Stimulated activated CD4-positive, alpha-beta T cell treated with anti-CD3 and anti-CD28 coated beads, Interleukin-2, amount 100 ng/mL, for 48 hours (primary cell): ENCODE data around the gene PPP1R12B.
"Not testable (repeated sequence)": the region's sequence is repeated elsewhere in the genome, so short reads cannot be mapped to it uniquely, and the experiment has no call there.

ENCODE experiments used
- DNase-seq, 2 donors: peaks; one replicate each; pipeline ENCODE4 v3.0.0-alpha.2; 2020

Gene PPP1R12B

GRCh38 chr1:202493112-202493511 lies 144.6 kb downstream of the PPP1R12B start:
- not testable (repeated sequence) for DNase-seq

- DNase-seq: no peak
Observed at GRCh38 chr1:202498542-202498941, 150.0 kb downstream of the PPP1R12B start.

- DNase-seq: not testable (repeated sequence)
Observed at GRCh38 chr1:202499997-202500396, 151.5 kb downstream of the PPP1R12B start.

GRCh38 chr1:202501281-202501680 lies 152.8 kb downstream of the PPP1R12B start:
- no peak for DNase-seq

DNA sequence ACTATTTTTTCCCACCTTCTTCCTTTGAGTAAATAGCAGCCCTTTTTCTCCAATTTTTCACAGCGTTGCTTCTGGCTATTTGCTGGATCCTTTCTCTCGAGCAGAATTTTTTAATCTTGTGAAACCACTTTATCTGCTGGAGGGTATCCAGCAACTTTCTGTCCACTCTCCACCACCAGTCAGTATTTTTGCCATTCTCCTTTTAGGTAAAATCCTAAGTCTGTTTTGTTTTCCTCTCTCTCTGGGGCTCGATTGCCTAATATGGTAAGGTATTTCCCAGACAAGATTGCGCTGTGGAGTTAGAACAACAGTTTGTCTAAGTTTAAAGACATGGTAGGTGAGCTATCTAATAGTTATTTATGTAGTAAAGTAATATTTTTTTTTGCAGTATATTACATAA lies 156.9 kb downstream of the PPP1R12B start:
- DNase-seq: no peak

GRCh38 chr1:202505880-202506575 lies 157.5 kb downstream of the PPP1R12B start:
- not testable (repeated sequence) for DNase-seq

DNA sequence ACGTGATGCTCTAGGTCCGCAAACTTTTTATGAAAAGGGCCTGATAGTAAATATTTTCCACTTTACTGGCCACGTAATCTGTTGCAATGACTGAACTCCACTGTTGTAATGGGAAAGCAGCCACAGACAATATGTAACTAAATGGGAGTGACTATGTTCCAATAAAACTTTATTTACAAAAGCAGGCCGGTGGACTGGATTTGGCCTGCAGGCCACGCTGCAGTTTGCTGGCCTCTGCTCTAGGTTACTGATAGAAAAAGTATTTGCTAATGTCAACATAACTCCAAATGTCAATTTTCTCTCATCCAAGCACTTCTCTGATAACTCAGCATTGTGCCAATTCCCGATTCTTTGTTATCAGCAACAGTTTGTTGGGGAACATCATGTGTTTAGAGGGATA lies 160.4 kb downstream of the PPP1R12B start:
- DNase-seq: not testable (repeated sequence)

DNA sequence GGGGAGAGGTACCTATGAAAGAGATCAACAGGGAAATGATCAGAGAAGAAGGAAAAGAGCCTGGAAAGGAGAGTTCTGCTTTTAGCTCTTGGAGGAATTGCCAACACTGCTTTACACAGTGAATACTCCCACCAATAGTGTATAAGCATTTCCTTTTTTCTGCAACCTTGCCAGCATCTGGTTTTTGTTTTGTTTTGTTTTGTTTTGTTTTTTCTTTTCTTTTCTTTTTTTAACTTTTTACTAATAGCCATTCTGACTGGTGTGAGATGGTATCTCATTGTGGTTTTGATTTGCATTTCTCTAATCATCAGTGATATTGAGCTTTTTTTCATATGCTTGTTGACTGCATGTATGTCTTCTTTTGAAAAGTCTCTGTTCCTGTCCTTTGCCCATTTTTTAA lies 165.4 kb downstream of the PPP1R12B start:
- not testable (repeated sequence) for DNase-seq

DNA sequence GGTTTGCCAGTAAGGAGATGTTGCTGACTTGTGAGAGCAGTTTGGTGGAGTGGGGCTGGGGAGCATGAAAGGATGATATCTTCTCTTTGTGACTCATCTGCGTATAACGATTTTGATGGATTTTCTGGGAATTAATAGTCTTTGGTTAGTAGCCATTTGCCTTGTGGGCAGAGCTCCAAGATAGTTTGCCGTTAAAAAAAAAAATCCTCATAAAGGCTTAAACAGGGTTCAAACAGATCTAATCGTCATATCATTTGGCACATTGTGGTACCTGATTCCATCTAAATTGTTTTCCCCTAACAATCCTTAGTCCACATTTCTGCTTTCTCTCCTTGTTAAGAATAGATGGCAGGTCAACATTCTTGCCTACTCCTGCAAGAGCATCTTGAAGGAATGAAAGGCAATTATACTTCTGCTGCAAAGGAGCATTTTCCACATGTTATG lies 168.0 kb downstream of the PPP1R12B start:
- DNase-seq: no peak

GRCh38 chr1:202517146-202517545 lies 168.6 kb downstream of the PPP1R12B start:
- not testable (repeated sequence) for DNase-seq

- not testable (repeated sequence) for DNase-seq
Observed at GRCh38 chr1:202518180-202518579, 169.7 kb downstream of the PPP1R12B start.

DNA sequence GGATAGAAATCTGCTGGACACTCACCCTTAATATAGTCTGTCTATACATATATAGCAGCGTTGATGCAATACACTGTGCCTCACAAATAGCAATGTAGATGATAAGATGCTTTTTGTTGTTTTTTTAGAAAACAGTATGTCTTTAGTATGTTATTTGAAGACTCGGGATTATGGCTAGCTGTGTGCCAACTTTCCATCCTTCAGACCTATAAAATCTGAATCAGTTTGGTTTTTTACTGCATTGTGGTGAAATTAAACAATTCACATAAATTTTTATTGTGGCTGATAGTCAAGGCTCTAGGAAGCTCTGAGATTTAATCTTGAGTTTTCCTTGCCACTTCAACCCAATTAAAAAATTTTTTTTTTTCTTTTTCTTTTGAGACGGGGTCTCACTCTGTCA lies 170.4 kb downstream of the PPP1R12B start:
- not testable (repeated sequence) for DNase-seq

DNA sequence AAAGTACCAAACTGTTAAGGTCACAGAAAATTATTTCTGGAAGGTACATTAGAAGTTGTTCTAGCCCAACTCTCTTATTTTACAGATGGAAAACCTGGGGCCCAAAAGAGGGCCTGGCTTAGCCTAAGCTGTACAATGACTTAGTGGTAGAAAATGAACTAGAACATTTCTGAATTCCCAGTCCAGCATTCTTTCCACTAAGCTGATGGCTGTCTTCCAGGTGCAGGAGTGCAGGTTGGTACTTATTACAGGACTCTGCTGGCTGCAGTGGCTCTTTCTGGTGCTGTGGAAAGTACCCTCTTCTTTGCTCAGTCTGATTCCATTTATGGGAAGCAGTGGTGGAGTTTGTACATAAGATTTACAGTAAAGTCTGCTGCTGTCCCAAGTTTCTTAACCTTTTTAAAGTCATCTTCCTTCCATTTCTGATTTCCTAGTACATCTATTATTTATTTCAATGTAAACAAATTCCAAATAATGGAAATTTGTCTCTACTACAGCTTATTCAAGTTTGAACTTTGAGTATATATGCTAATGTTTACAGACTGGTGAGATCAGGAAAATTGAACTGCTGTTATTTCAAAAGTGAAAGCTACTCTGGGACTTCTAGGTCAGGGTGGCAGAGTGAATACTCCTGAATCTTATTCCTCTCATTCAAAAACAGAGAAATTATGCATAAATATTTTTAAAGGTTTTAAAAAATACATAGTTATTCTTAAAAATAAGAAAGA lies 171.8 kb downstream of the PPP1R12B start:
- not testable (repeated sequence) for DNase-seq

GRCh38 chr1:202520857-202521216 lies 172.3 kb downstream of the PPP1R12B start:
- not testable (repeated sequence) for DNase-seq

DNA sequence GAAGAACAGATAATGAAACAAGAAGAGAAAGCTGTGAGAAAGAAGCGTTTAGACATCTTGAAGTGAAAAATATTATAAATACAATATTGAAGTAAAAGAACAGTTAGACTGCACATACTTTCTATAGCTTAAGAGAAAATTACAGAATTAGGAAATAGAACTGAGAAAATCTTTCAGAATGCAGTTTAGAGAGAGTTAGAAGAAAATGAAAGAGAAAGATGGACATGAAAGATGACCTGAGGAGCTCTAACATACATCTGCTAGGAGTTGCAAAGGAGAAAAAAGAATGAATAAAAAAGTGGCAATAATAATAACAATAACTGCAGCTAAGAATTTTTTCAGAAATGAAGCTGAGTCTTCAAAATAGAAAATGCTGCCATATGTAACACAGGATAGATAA lies 173.0 kb downstream of the PPP1R12B start:
- DNase-seq: not testable (repeated sequence)

- no peak for DNase-seq
Observed at GRCh38 chr1:202521886-202522285, 173.4 kb downstream of the PPP1R12B start.

GRCh38 chr1:202526056-202526455 lies 177.6 kb downstream of the PPP1R12B start:
- DNase-seq: not testable (repeated sequence)

DNA sequence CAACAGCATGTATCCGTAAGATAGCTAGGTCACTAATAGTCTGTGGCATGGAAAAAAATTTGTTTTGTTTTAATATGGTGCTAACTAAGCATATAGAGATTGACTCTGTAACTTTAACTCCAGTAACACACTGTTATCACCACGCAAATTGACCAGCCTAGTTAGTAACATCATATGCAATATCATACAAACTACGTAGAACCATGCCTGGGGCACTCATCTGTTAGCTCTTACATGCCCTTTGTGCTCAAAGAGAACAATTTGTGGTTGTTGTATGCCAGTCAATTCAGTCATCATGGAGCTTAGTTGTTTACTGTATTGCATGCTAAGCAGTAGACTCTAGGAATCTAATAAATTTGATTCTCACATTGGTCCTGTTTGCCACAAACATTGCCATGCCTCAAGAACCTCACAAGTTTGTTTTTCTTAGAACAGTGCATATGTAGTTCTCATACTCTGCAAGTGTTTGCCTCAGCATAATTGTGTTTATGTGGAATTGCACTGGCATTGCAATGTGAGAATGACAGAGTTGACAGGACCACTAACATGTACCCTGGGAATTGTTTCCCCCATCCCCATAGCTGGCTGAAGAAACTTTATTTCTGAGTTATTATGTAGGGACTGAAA lies 179.7 kb downstream of the PPP1R12B start:
- not testable (repeated sequence) for DNase-seq

DNA sequence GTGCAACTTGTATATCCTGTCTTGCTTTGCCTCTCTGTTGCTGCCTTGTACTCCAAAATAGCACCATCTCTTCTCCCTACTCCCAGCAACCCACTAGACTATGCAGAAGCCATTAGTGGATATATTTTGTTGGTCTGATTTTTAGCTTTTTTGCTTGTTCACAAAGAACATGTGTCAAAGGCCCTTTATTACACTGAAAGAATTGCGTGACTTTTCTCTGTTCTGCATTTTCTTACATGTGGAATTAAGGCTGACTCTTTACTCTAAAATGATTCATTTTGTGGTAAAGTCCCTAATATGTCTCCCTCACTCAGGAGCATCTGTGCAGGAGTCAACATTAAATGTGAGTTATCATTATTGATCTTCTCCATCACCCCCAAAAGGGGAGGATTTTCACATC lies 182.2 kb downstream of the PPP1R12B start:
- DNase-seq: not testable (repeated sequence)

DNA sequence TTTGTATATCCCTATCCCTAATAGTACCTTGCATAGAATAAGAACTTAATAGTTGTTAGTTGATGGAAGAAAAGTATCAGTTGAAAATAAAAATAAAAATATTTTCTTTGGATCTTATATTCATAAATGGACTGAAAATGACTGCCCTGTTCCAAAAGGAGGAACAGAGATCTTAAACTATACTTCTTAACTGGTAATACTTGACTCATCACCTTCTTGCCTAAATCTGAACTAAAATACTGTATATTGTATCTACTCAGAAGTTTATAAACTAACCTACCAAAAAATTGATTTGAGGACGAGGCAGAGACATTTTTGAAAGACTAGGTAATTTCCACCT lies 182.9 kb downstream of the PPP1R12B start:
- DNase-seq: no peak

DNA sequence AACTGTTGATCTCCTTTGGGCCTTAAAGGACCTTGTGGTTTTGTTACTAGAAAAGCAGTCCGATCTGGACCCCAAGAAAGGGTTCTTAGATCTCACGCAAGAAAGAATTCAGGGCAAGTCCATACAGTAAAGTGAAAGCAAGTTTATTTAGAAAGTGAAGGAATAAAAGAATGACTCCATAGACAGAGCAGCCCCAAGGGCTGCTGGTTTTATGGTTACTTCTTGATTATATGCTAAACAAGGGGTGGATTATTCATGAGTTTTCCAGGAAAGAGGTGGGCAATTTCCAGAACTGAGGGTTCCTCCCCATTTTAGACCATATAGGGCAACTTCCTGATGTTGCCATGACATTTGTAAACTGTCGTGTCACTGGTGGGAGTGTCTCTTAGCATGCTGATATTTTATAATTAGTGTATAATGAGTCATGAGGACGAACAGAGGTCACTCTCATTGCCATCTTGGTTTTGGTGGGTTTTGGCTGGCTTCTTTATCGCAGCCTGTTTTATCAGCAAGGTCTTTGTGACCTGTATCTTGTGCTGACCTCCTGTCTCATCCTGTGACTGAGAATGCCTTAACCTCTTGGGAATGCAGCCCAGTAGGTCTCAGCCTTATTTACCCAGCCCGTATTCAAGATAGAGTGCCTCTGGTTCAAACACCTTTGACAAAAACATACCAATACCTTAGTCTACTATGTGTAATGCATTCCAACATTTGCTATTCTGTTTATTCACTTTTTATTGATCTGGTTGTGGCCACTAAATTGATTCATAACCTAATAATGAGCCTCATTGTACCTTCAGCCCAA lies 183.5 kb downstream of the PPP1R12B start:
- not testable (repeated sequence) for DNase-seq

DNA sequence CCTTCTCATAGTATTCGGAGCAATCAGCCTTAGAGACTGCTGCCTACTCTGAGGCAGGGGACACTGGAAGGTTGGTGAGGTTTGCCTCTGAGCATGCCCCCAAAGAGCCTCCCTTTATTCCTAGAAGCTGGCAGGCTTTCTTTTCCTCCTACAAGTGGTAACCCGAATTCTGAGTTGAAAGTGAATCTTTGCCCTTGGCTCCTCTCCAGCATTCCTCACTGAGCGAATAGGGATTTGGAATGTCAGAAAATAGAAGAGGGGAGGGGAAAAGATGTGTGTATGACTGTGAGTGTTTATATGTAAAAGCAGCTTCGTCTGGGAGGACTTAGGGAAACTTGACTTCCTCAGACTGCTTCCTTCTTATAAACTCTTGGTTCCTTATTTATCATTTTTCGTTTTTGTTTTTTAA lies 190.7 kb downstream of the PPP1R12B start:
- not testable (repeated sequence) for DNase-seq

GRCh38 chr1:202539583-202539982 lies 191.1 kb downstream of the PPP1R12B start:
- not testable (repeated sequence) for DNase-seq
